ENCODE measurements around the gene MCTP2. TPM values are rescaled to one million over a fixed set of nuclear protein-coding genes. Genes with fewer than 3 reads are reported as not detected.

The MCTP2 gene
- total RNA-seq, 1 experiment from 2014 or later: 0.15 TPM

- POLR2A ChIA-PET: no interaction called here
- intact Hi-C loops (cut with micrococcal nuclease; ENCODE audit: unreplicated experiment) (no loop called here), in situ Hi-C loops (cut with HindIII; ENCODE audit: low pct_unique_long_range_greater_than_20kb, low sequenced_read_pairs) (no loop called here)
- CTCF ChIA-PET: no interaction called here
- H3K4me1 ChIP-seq (ENCODE audit: control insufficient read depth, insufficient read depth, low read length): no peaks in the 10 kb centered on the region
- H3K27ac ChIP-seq (ENCODE audit: low read length): no peak overlapping the region
- H3K9me3 ChIP-seq (ENCODE audit: control insufficient read depth, insufficient read depth, low read depth, low read length): no peaks in the 10 kb centered on the region
- no peak for ATAC-seq
- BruUV-seq (replicated peaks): no TSS peak
- H3K27me3 ChIP-seq (ENCODE audit: control insufficient read depth, insufficient read depth, low read length): no peaks in the 10 kb centered on the region
- no peak overlapping the region for H3K4me3 ChIP-seq (ENCODE audit: low read depth in 2 of 2, low read length in 2 of 2)
- DNase-seq (ENCODE audit: low read depth, low spot score): no peak
- H3K36me3 ChIP-seq (ENCODE audit: control insufficient read depth, insufficient read depth, low read length): no peaks in the 10 kb centered on the region
- TF ChIP-seq TCF7L2 (IDR thresholded peaks at IDR 0.05; ENCODE audit: low read depth, low read length) (no peak), SIN3A (IDR thresholded peaks at IDR 0.05; ENCODE audit: borderline replicate concordance, insufficient read depth, low read depth, low read length) (no peak)
- TF ChIP-seq, protein P1, sequence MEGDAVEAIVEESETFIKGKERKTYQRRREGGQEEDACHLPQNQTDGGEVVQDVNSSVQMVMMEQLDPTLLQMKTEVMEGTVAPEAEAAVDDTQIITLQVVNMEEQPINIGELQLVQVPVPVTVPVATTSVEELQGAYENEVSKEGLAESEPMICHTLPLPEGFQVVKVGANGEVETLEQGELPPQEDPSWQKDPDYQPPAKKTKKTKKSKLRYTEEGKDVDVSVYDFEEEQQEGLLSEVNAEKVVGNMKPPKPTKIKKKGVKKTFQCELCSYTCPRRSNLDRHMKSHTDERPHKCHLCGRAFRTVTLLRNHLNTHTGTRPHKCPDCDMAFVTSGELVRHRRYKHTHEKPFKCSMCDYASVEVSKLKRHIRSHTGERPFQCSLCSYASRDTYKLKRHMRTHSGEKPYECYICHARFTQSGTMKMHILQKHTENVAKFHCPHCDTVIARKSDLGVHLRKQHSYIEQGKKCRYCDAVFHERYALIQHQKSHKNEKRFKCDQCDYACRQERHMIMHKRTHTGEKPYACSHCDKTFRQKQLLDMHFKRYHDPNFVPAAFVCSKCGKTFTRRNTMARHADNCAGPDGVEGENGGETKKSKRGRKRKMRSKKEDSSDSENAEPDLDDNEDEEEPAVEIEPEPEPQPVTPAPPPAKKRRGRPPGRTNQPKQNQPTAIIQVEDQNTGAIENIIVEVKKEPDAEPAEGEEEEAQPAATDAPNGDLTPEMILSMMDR (IDR thresholded peaks at IDR 0.05): no peak
These were observed 26.9 kb downstream of the MCTP2 start for GRCh38 chr15:94258246-94258645.

- no peaks in the 10 kb centered on the region for H3K9me3 ChIP-seq (ENCODE audit: control insufficient read depth, insufficient read depth, low read depth, low read length)
- ATAC-seq (no peak), DNase-seq (ENCODE audit: low read depth, low spot score) (no peak)
- H3K27ac ChIP-seq (ENCODE audit: low read length): no peak overlapping the region
- intact Hi-C loops (cut with micrococcal nuclease; ENCODE audit: unreplicated experiment): no loop called here
- ChIA-PET CTCF (no interaction called here), POLR2A (interaction anchor here (0.5 kb wide), 1 partner anchor 37 kb away, joined by 3 read pairs; no protein-coding TSS in a partner anchor)
- no peaks in the 10 kb centered on the region for H3K36me3 ChIP-seq (ENCODE audit: control insufficient read depth, insufficient read depth, low read length)
- TF ChIP-seq, protein P1 (IDR thresholded peaks at IDR 0.05): no peak
- TF ChIP-seq POLR2AphosphoS5 (IDR thresholded peaks at IDR 0.05; ENCODE audit: low read depth, low read length) (no peak), SIN3A (IDR thresholded peaks at IDR 0.05; ENCODE audit: borderline replicate concordance, insufficient read depth, low read depth, low read length) (no peak), TCF7L2 (IDR thresholded peaks at IDR 0.05; ENCODE audit: low read depth, low read length) (no peak)
- TF ChIP-seq, protein P2, sequence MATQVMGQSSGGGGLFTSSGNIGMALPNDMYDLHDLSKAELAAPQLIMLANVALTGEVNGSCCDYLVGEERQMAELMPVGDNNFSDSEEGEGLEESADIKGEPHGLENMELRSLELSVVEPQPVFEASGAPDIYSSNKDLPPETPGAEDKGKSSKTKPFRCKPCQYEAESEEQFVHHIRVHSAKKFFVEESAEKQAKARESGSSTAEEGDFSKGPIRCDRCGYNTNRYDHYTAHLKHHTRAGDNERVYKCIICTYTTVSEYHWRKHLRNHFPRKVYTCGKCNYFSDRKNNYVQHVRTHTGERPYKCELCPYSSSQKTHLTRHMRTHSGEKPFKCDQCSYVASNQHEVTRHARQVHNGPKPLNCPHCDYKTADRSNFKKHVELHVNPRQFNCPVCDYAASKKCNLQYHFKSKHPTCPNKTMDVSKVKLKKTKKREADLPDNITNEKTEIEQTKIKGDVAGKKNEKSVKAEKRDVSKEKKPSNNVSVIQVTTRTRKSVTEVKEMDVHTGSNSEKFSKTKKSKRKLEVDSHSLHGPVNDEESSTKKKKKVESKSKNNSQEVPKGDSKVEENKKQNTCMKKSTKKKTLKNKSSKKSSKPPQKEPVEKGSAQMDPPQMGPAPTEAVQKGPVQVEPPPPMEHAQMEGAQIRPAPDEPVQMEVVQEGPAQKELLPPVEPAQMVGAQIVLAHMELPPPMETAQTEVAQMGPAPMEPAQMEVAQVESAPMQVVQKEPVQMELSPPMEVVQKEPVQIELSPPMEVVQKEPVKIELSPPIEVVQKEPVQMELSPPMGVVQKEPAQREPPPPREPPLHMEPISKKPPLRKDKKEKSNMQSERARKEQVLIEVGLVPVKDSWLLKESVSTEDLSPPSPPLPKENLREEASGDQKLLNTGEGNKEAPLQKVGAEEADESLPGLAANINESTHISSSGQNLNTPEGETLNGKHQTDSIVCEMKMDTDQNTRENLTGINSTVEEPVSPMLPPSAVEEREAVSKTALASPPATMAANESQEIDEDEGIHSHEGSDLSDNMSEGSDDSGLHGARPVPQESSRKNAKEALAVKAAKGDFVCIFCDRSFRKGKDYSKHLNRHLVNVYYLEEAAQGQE (IDR thresholded peaks at IDR 0.05; ENCODE audit: insufficient read depth in 1 of 2, low read depth in 2 of 2, low read length in 1 of 2): no peak
- in situ Hi-C loops (cut with HindIII; ENCODE audit: low pct_unique_long_range_greater_than_20kb, low sequenced_read_pairs): no loop called here
- no TSS peak for BruUV-seq (replicated peaks)
- no peaks in the 10 kb centered on the region for H3K4me1 ChIP-seq (ENCODE audit: control insufficient read depth, insufficient read depth, low read length)
- no peaks in the 10 kb centered on the region for H3K27me3 ChIP-seq (ENCODE audit: control insufficient read depth, insufficient read depth, low read length)
- H3K4me3 ChIP-seq (ENCODE audit: low read depth in 2 of 2, low read length in 2 of 2): no peak overlapping the region
These were observed 27.9 kb downstream of the MCTP2 start for GRCh38 chr15:94259121-94259751.

Measured in Panc1 (cell line).